NCI-H2196 (cell line): Measurements from ENCODE around the gene EML1.
A peak's percentile ranks its signal among the peaks of the same experiment; 100 is the strongest.

Source experiments
- DNase-seq: peaks from one replicate; lab custom pipeline; 2025; ENCODE audit not compliant: unreplicated experiment; lab: John Stamatoyannopoulos, UW

The EML1 gene

GRCh38 chr14:99775351-99775750 is 17.9 kb upstream of the EML1 start:
- no peak for DNase-seq

DNA sequence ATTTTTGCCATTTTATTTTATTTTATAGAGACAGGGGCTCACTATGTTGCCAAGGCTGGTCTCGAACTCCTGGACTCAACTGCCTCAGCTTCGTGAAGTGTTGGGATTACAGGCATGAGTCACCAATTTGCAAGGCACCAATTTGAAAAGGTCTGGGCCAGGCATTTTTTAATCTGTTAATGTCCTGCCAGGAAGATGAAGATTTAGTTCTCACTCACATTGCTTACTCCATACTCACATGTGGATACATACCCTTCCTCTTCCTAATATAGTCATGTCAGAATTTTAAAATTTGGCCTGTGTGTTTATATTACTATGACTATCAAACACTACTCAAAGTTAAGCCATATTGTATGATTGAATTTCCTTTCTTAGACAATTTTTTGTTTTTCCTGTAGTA is 15.3 kb upstream of the EML1 start:
- DNase-seq: no peak

DNA sequence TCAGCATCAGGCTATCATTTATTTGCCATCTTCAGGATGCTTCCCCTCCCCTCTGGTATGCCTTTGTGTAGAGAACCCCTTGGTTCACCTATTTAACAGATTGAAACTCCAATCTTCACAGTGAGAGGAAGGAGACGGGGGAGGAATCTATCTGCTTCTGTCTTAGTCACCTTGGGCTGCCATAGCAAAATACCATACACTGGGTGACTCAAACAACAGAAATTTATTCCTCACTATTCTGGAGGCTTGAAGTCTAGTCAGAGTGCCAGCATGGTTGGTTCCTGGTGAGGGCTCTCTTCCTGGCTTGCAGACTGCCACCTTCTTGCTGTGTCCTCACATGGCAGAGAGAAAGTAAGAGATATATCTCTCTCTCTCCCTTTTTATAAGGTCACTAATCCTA is 13.5 kb upstream of the EML1 start:
- no peak for DNase-seq

- no peak for DNase-seq
Measured at GRCh38 chr14:99780690-99781089, 12.5 kb upstream of the EML1 start.

DNA sequence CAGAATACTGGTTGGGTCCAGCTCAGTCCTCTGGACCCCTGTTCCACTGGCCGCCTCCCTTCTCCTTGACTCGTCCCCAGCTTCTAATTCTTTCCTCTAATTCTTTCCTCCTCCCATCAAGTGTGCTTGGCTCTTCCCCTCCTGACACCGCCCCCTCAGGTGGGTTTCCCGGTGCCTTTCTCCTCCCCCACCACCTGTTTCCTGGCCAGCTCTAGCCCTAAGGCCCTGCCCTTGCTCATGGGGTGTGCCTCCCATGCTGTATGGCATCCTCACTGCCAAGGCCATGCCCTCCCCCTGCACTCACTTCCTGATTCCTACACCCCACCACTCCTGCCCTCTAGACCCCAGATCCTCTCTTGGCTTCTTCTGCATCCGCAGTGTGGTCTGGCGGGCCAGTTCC is 12.1 kb upstream of the EML1 start:
- DNase-seq: no peak

DNA sequence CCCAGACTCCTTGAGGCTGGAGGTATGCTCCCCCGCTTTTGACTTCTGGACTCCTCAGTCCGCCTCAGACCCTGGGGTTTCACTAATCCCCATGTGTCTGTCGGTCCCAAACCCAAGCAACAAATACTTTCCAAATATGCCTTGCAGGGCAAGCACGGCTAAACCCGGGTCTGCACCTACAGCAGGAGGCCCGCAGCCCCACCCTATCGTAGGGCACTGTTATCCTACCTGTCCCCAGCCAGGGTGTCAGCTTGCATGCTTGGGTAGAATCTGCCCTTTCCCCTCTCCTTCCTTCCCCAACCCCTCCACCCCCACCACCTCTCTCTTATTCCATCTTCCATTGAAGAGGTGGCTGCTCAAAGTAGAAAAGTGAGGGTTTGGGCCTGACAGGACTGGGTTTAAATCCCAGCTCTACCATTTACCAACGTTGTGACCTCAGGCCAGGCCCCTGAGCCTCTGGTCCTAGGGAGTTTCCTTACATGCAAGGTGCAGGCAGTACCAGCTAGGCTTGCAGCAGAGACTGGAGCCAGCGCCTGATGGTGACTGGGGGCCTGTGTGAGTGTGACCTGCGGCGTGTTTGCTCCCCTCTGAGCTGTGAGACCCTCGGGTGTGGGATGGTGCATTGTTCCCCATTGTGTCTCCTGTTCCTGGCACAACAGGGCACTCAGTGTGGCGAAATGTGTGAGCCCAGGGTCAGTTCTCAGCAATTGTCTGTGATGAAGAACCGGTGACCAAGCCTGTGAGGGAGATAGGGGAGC is 11.2 kb upstream of the EML1 start:
- DNase-seq: no peak

DNA sequence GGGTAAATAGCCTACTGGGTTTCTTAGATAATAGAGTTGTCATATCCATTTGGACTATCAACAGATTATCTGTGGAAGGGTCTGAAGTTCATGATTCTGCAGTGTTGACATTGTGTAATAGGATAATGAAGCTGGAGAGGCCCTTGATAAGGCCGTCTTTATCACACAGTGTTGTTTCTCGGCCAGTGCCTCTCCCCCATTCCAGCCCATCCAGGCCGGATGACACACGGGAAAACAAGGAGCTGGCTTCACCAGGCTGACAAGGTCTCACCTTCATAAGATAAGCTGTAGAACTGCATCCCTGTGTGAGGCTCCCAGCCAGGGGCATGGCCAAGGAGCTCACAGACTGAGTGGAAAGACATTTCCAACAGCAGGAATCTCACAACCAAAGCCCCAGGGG is 8.7 kb upstream of the EML1 start:
- DNase-seq: no peak

DNA sequence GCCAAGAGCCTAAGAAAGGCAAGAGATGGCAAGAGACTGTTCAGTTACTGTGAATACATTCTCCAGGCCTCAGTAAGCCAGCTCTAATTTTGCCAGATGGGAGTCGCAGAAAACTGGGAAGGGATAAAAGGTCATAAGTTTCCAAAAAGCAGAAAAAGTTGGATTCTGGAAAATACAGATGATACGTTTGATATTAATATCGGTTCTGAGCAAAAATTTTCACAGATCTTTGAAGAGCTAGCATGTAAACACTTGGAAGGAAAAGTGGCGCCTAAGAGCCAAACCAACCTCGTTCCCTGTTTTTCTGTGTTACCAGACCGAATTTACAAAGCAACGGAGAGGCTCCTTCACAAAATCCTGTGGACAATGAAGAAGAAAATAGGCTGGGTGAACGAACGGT is 7.8 kb upstream of the EML1 start:
- DNase-seq: no peak

GRCh38 chr14:99786511-99786989 is 6.7 kb upstream of the EML1 start:
- DNase-seq: no peak

GRCh38 chr14:99788713-99789112 is 4.5 kb upstream of the EML1 start:
- no peak for DNase-seq

- DNase-seq: no peak
Measured at GRCh38 chr14:99789581-99789980, 3.6 kb upstream of the EML1 start.

GRCh38 chr14:99790201-99790977 is 2.8 kb upstream of the EML1 start:
- peak; percentile 10 for DNase-seq

- peak; percentile 19 for DNase-seq
Measured at GRCh38 chr14:99790978-99791376, 2.2 kb upstream of the EML1 start.

DNA sequence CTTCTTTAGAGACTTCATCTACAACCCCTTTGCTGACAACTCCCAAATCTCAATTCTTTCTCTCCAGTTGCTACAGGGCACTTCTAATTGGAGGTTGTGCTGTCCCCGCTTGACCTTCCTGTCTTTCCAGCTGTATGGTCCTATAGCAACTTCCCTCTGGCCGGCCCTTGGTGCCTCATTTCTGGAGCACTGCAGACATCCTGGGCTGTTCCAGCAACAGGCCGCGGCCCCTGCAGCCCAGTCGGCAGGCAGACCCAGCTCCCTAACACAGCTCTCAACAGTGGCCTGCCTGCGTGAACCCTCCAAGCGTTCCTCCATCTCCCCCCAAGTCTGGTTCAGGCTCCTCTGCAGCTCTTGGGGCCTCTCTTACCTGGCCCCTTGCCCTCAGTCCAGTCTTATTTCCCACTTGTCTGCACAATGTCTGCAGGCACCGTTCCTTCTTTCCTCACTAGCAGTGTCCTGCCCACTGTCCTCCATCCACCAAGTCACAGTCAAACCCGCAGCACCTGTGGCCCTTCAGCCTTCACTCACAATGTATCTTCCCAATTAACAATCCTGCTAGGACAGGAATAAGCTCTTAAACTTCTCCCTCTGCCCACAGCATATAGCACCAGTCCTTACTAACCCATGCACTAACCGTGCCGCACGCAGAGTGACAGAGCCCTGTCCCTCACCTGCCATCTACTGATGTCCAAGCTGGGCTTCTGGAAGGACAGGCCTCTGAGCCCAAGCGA is 1.6 kb upstream of the EML1 start:
- DNase-seq: no peak

DNA sequence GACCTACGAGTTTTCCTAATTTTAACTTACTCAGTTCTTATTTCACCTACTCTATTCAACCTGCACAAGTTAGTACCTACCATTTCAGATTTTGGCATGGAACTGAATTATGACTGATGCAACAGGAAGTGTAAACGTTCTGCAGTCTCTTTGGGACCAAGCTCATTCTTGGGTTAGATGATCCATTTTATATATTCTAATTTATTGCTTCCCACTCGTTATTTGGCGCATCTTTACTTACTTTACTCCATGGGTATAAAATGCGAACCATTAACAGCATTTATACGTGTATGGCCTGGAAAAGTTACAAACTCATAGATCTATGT is 1.0 kb upstream of the EML1 start:
- no peak for DNase-seq

DNA sequence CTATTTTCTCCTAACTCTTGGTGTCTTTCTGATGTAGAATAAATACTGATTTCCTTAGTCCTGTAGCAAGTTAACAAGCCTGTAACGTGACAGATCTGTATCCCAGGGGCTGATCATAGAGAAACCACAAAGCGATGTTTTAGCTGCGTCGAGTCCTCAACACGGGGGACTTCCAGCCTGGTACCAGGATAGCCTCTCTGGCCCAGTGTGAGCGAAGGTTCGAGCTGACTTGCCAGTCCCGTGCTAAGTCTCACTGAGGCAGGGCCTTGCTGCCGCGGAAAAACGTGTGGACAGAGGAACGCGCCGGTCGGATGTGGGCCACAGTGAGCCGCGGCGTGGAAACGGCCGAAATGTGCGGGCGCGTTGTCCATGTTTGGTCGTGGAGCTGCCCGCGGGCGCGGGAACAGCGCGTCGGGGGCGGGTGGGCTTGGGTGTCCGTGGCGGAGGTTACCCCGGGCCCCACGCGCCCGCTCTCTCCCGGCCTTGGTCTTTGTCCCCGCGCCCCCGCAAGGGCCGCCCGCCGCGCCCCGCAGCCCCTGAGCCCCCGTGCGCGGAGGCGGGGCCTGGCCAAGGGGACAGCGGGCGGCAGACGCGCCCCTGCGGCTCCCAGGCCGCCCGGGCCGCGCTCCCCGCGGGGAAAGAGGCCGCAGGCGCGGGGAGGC is 531 bp upstream of the EML1 start:
- no peak for DNase-seq

- DNase-seq: no peak
Measured at GRCh38 chr14:99794151-99794780, 1.1 kb downstream of the EML1 start.

- no peak for DNase-seq
Measured at GRCh38 chr14:99795046-99795445, 1.8 kb downstream of the EML1 start.

DNA sequence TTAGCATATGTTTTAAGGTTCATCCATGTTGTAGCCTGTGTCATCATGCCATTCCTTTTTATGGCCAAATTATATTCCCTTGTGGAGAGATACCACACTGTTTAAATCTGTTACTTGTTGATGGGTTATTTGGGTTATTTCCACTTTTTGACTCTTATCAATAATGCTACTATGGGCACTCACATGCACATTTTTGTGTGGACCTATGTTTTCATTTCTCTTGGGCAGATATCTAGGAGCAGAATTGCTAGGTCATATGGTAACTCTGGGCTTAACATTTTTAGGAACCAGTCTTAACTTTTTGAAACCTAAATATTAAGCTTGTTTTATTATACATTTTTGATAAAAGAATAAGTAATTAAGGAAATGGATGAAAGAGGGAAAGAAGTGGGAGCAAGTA is 4.0 kb downstream of the EML1 start:
- DNase-seq: no peak

GRCh38 chr14:99800781-99801180 is 7.6 kb downstream of the EML1 start:
- DNase-seq: no peak
